Activated T-helper 1 cell treated with Interleukin-2 at 50 U/mL for 16 hours (primary cell): Measurements from ENCODE around the gene IQCC.

Source experiments
- DNase-seq: peaks from one replicate; pipeline ENCODE4 v3.0.0-alpha.2; 2020; ENCODE audit warnings: low read depth

IQCC gene

GRCh38 chr1:32224285-32224684, 18.8 kb downstream of the IQCC start:
- DNase-seq = no peak

GRCh38 chr1:32228771-32229170, 23.3 kb downstream of the IQCC start:
- no peak for DNase-seq

GRCh38 chr1:32231843-32232432, 26.5 kb downstream of the IQCC start:
- DNase-seq = no peak

- no peak for DNase-seq
Measured at GRCh38 chr1:32232558-32233304, 27.3 kb downstream of the IQCC start.

GRCh38 chr1:32234792-32235191, 29.3 kb downstream of the IQCC start:
- DNase-seq = no peak

GRCh38 chr1:32239337-32239736, 33.9 kb downstream of the IQCC start:
- no peak for DNase-seq

- DNase-seq = no peak
Measured at GRCh38 chr1:32239790-32240139, 34.3 kb downstream of the IQCC start.

- peak; percentile 53 for DNase-seq
Measured at GRCh38 chr1:32240140-32240951, 34.9 kb downstream of the IQCC start.

- no peak for DNase-seq
Measured at GRCh38 chr1:32241001-32241763, 35.7 kb downstream of the IQCC start.

- DNase-seq = no peak
Measured at GRCh38 chr1:32242341-32242851, 36.9 kb downstream of the IQCC start.

- no peak for DNase-seq
Measured at GRCh38 chr1:32246888-32247273, 41.4 kb downstream of the IQCC start, which contains the start of gene FAM167B. Gene FAM167B (plus strand): TSS chr1:32247222. CDS start chr1:32247422, 200 bp downstream.

GRCh38 chr1:32247452-32247851, 42.0 kb downstream of the IQCC start:
- DNase-seq = no peak

- peak; percentile 52 for DNase-seq
Measured at GRCh38 chr1:32247983-32248889, 42.8 kb downstream of the IQCC start.

- peak; percentile 72 for DNase-seq
Measured at GRCh38 chr1:32249831-32250525, 44.5 kb downstream of the IQCC start.

GRCh38 chr1:32250893-32251716, 45.6 kb downstream of the IQCC start, which contains the start of gene LCK:
Gene LCK (plus strand): TSS chr1:32251265. CDS start chr1:32274330, 23,065 bp downstream.
- peak; percentile 60 for DNase-seq

GRCh38 chr1:32255072-32256071, 49.9 kb downstream of the IQCC start:
- no peak for DNase-seq

GRCh38 chr1:32256473-32257226, 51.2 kb downstream of the IQCC start:
- no peak for DNase-seq

GRCh38 chr1:32257227-32257508, 51.7 kb downstream of the IQCC start:
- DNase-seq = no peak
